Brain microvascular endothelial cell (primary cell): Measurements from ENCODE around the gene TUBE1.

Experiments used
- DNase-seq: peaks from one replicate; pipeline ENCODE4 v3.0.0-alpha.2; 2020
- H3K27ac ChIP-seq: fragments of 250-450 bp; sonication (Bioruptor Pico); 2 replicates; pipeline ENCODE4 v1.5.1; 2020; ENCODE audit warnings: mild to moderate bottlenecking, moderate library complexity
- H3K27me3 ChIP-seq: fragments of 250-450 bp; sonication (Bioruptor Pico); replicated peaks from 2 replicates; pipeline ENCODE4 v1.5.1; 2020; ENCODE audit warnings: mild to moderate bottlenecking
- H3K36me3 ChIP-seq: fragments of 250-450 bp; sonication (Bioruptor Pico); replicated peaks from 2 replicates; pipeline ENCODE4 v1.5.1; 2020; ENCODE audit warnings: mild to moderate bottlenecking
- H3K4me3 ChIP-seq: 2 replicates; pipeline ENCODE4 v1.5.1; 2011; ENCODE audit warnings: low read depth, mild to moderate bottlenecking, control low read depth, low read length, moderate library complexity
- CTCF ChIP-seq: IDR thresholded peaks from 2 replicates; pipeline ENCODE4 v1.5.1; 2011; ENCODE audit warnings: low read depth, mild to moderate bottlenecking, moderate library complexity, low read length, control low read depth, inconsistent platforms; ENCODE audit errors: missing control alignments
- in situ Hi-C: cut with HindIII; loops from 2 replicates; pipeline ENCODE4 v1.10.0; 2017; ENCODE audit warnings: low sequenced_read_pairs, low pct_ligation_motif_present

The TUBE1 gene

DNA sequence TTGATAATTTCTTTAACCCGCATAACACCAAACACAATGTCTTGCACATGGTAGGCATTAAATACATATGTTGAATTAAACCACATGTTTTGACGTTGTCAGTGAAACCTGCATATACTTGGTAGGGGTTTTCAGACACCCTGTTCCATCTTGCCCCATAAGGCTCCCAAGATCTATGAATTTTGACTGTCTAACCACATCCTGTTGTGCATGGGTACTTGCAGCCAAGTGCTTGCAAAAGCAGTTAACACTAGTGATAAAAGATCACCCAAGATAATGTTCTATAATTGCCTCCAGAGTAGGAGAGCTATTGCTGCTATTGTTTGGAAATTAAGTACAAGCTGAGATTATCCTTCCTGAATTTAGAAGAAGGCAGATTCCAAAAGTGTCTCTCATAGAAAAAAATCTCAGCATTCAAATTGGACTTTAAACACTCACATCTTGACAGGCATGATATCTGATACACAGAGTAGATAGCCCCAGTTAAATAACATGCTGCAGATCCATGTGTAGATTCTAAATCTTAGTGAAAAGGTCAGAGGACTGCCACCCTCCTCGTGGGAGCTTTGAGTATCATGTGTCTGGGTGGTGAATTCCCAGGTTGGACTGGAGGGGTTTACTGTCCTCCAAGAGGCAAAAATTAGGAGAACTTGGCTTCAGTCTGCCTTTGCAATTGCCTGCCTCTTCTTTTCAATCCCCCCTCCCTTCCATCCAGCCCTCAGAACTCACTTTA is 59.2 kb downstream of the TUBE1 start:
- no peak for DNase-seq
- TF ChIP-seq CTCF = no peak
- Histone ChIP-seq H3K27ac (no peak overlapping the region), H3K4me3 (no peak overlapping the region), H3K27me3 (no peaks in the 10 kb centered on the region), H3K36me3 (no peaks in the 10 kb centered on the region)
- in situ Hi-C loops = no loop called here

- H3K27ac ChIP-seq = no peak overlapping the region
- in situ Hi-C loops = no loop called here
- H3K27me3 ChIP-seq = no peaks in the 10 kb centered on the region
Observed at GRCh38 chr6:112026933-112027332, 60.3 kb downstream of the TUBE1 start.

DNA sequence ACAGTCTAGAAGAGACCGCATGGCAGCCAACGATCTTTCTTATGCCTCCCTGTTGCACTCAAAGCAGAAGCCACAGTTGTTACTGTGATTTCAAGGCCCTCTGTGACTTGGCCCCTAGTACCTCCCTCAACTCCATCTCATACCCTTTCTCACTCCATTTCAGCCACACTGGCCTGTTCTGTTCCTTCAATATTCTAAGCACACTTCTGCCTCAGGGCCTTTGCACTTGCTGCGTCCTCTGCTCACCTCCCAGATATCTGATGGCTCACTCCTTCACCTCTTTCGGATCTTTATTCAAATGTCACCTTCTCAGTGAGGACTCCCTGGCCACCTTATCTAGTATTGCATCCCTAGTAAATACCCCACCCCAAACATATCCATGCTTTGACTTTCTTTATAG is 62.8 kb downstream of the TUBE1 start:
- DNase-seq = no peak
- no peak overlapping the region for H3K27ac ChIP-seq
- in situ Hi-C loops = no loop called here
- no peaks in the 10 kb centered on the region for H3K27me3 ChIP-seq
- no peak for TF ChIP-seq CTCF
- H3K36me3 ChIP-seq = no peaks in the 10 kb centered on the region
- H3K4me3 ChIP-seq = no peak overlapping the region

More at GRCh38 chr6:112026933-112027332, 60.3 kb downstream of the TUBE1 start:
- H3K36me3 ChIP-seq = no peaks in the 10 kb centered on the region
- no peak for TF ChIP-seq CTCF
- DNase-seq = no peak
- no peak overlapping the region for H3K4me3 ChIP-seq

DNA sequence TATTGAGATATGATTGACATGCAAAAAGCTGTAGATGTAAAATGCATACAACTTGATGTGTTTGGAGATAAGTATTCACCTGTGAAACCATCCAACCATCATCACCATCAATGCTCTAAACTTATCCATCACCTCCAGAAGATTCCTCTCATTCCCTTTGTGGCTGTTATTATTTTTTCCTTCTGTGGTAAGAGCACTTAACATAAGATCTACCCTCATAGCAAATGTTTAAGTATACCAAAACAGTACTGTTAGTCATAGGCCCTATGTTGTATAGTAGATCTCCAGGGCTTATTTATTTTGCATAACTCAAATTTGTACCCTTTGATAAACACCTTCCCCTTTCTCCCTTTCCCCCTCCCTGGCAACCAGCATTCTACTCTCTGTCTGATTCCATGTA is 64.5 kb downstream of the TUBE1 start:
- Histone ChIP-seq H3K4me3 (no peak overlapping the region), H3K27me3 (no peaks in the 10 kb centered on the region), H3K36me3 (no peaks in the 10 kb centered on the region), H3K27ac (no peak overlapping the region)
- in situ Hi-C loops = no loop called here
- DNase-seq = no peak
- no peak for TF ChIP-seq CTCF

DNA sequence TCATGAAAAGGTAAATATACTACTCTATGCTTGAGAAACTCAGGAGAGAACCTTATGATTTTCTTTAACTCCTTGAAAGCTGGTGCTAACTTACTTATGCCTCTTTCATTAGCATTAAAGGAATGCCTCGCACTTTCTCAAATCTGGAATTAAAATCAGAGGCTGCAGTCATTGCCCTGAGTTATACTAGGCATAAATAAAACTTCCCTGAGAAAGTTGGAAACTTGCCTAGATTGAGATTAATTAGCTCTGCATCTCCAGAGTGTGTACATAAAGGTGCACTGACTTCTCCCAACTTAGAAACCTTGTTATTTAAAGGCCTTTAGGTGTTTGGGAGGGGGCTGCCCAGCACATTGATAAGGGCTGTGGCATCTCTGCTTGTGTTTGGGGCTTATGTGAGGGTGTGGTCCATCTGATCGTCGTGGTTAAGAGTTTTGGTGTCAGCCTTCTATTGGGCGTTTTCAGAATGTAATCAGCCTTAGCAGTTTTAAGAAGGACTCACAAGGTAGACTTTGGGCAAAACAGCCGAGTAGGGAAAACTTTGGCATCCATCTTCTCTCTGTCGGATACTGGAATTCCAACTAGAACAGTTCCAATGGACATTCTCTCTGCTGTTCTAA is 65.5 kb downstream of the TUBE1 start:
- Histone ChIP-seq H3K36me3 (no peaks in the 10 kb centered on the region), H3K4me3 (no peak overlapping the region), H3K27me3 (no peaks in the 10 kb centered on the region), H3K27ac (no peak overlapping the region)
- DNase-seq = no peak
- TF ChIP-seq CTCF = no peak
- in situ Hi-C loops = no loop called here
